AG04449 (cell line): ENCODE results near the gene TGFBRAP1.

Source experiments
- CTCF ChIA-PET: fragments of 350-600 bp; formaldehyde crosslinking; extraction: SDS; loops from one replicate; lab custom pipeline; 2021; ENCODE audit warnings: antibody characterized with exemption; lab: Yijun Ruan, JAX
- POLR2A ChIA-PET: fragments of 400-600, 350-600 bp; formaldehyde crosslinking; extraction: SDS; loops from one replicate; lab custom pipeline; 2020; ENCODE audit warnings: antibody characterized with exemption, inconsistent platforms; lab: Yijun Ruan, JAX
- DNase-seq: peaks from one replicate; pipeline ENCODE4 v3.0.0-alpha.2; 2010; ENCODE audit warnings: low read depth, low spot score
- H3K4me3 ChIP-seq: 2 replicates; pipeline ENCODE4 v1.5.1; 2011; ENCODE audit warnings: low read depth, mild to moderate bottlenecking, control low read depth, low read length
- CTCF ChIP-seq: IDR thresholded peaks from one replicate; pipeline ENCODE4 v1.5.1; 2011; ENCODE audit warnings: mild to moderate bottlenecking, moderate library complexity, low read length, control low read depth, inconsistent platforms; ENCODE audit not compliant: insufficient read depth; ENCODE audit errors: missing control alignments

Gene TGFBRAP1

GRCh38 chr2:105271393-105272045, 58.0 kb downstream of the TGFBRAP1 start:
- POLR2A ChIA-PET = no interaction called here
- CTCF ChIA-PET = interaction anchor here (0.7 to 1.0 kb wide), 3 partner anchors 16 to 147 kb away, joined by 3 to 5 read pairs (median 4); no protein-coding TSS in a partner anchor

GRCh38 chr2:105269426-105269825, 60.1 kb downstream of the TGFBRAP1 start:
- no peak for DNase-seq
- no peak overlapping the region for H3K4me3 ChIP-seq
- no peak for TF ChIP-seq CTCF
- POLR2A ChIA-PET = no interaction called here
- CTCF ChIA-PET = interaction anchor here (1.1 to 1.3 kb wide), 2 partner anchors 8 to 31 kb away, joined by 3 read pairs; no protein-coding TSS in a partner anchor

More at GRCh38 chr2:105271393-105272045, 58.0 kb downstream of the TGFBRAP1 start:
- no peak for DNase-seq
- TF ChIP-seq CTCF = no peak
- H3K4me3 ChIP-seq = no peak overlapping the region

- CTCF ChIA-PET = interaction anchor here (0.9 to 2.3 kb wide), 3 partner anchors 23 to 148 kb away, joined by 3 to 10 read pairs (median 6); no protein-coding TSS in a partner anchor
- no peak for DNase-seq
- no peak for TF ChIP-seq CTCF
- POLR2A ChIA-PET = no interaction called here
- H3K4me3 ChIP-seq = no peak overlapping the region
Measured at GRCh38 chr2:105262651-105263091, 66.9 kb downstream of the TGFBRAP1 start.

- peak; percentile 88 for DNase-seq
- no peak for TF ChIP-seq CTCF
- CTCF ChIA-PET = interaction anchor here (0.9 to 3.1 kb wide), 7 partner anchors 9 to 146 kb away, joined by 3 to 17 read pairs (median 5); no protein-coding TSS in a partner anchor
- POLR2A ChIA-PET = interaction anchor here (0.5 to 0.8 kb wide), 3 partner anchors 18 to 223 kb away, joined by 3 to 4 read pairs (median 3); partner anchors contain the start of gene MRPS9
- H3K4me3 ChIP-seq = no peak overlapping the region
Measured at GRCh38 chr2:105261061-105261460, 68.5 kb downstream of the TGFBRAP1 start.

- POLR2A ChIA-PET = no interaction called here
- TF ChIP-seq CTCF = no peak
- CTCF ChIA-PET = interaction anchor here (1.1 to 3.1 kb wide), 5 partner anchors 16 to 262 kb away, joined by 3 to 17 read pairs (median 5); no protein-coding TSS in a partner anchor
Measured at GRCh38 chr2:105258835-105259350, 70.6 kb downstream of the TGFBRAP1 start.

GRCh38 chr2:105257981-105258380, 71.6 kb downstream of the TGFBRAP1 start:
- CTCF ChIA-PET = interaction anchor here (1.0 to 2.2 kb wide), 6 partner anchors 15 to 263 kb away, joined by 3 to 7 read pairs (median 4); no protein-coding TSS in a partner anchor
- POLR2A ChIA-PET = no interaction called here
- H3K4me3 ChIP-seq = no peak overlapping the region
- no peak for TF ChIP-seq CTCF
- DNase-seq = no peak

More at GRCh38 chr2:105258835-105259350, 70.6 kb downstream of the TGFBRAP1 start:
- no peak overlapping the region for H3K4me3 ChIP-seq
- DNase-seq = no peak
